GM12878 (cell line): ENCODE measurements around the gene KLK8.

Experiments used
- CBX5 ChIP-seq: sonication (generic); IDR thresholded peaks from 2 replicates; pipeline ENCODE4 v1.6.1; 2016; ENCODE audit warnings: low read depth, moderate library complexity, mild to moderate bottlenecking, inconsistent platforms
- EZH2 ChIP-seq: IDR thresholded peaks from 2 replicates; pipeline ENCODE4 v1.6.1; 2012; ENCODE audit warnings: low read depth, mild to moderate bottlenecking, control low read depth, inconsistent platforms, low read length, borderline replicate concordance; ENCODE audit not compliant: control insufficient read depth
- TAF1 ChIP-seq: IDR thresholded peaks from 2 replicates; pipeline ENCODE4 v1.6.1; 2011; ENCODE audit warnings: mild to moderate bottlenecking, low read depth, low read length, borderline replicate concordance
- TARDBP ChIP-seq: IDR thresholded peaks from 2 replicates; pipeline ENCODE4 v1.6.1; 2016; ENCODE audit warnings: borderline replicate concordance
- TCF7 ChIP-seq: IDR thresholded peaks from 2 replicates; pipeline ENCODE4 v1.6.1; 2014; ENCODE audit warnings: antibody characterized with exemption, borderline replicate concordance
- YY1 ChIP-seq: IDR thresholded peaks from 2 replicates; pipeline ENCODE4 v1.6.1; 2011; ENCODE audit warnings: low read depth, mild to moderate bottlenecking, low read length
- ZSCAN29 ChIP-seq: fragments of 450-650 bp; IDR thresholded peaks from 2 replicates; pipeline ENCODE4 v1.6.1; 2017; ENCODE audit warnings: mild to moderate bottlenecking, moderate library complexity
- TF ChIP-seq, protein P1 (sequence below): IDR thresholded peaks from 2 replicates; pipeline ENCODE4 v1.6.1; 2011; ENCODE audit warnings: low read depth, mild to moderate bottlenecking, low read length, moderate library complexity, borderline replicate concordance; ENCODE audit errors: extremely low read depth

GRCh38 chr19:50967929-50968715 is 33.3 kb downstream of the KLK8 start:
- TF ChIP-seq YY1 (no peak), TARDBP (no peak), ZSCAN29 (no peak), TCF7 (no peak), CBX5 (no peak), TAF1 (no peak), EZH2 (no peak)
- TF ChIP-seq, protein P1, sequence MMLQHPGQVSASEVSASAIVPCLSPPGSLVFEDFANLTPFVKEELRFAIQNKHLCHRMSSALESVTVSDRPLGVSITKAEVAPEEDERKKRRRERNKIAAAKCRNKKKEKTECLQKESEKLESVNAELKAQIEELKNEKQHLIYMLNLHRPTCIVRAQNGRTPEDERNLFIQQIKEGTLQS: no peak
